KMS-11 (cell line): Measurements from ENCODE around the gene TGOLN2.

Experiments
- H2AFZ ChIP-seq: fragments of 200-600 bp; sonication (generic); 2 replicates; pipeline ENCODE4 v1.6.1; 2016; ENCODE audit warnings: antibody characterized with exemption, mixed run types, low read depth
- H3K27ac ChIP-seq: fragments of 200-600 bp; sonication (generic); 2 replicates; pipeline ENCODE4 v1.6.1; 2016; ENCODE audit warnings: mild to moderate bottlenecking, mixed run types
- H3K27me3 ChIP-seq: fragments of 200-600 bp; sonication (generic); 2 replicates; pipeline ENCODE4 v1.6.1; 2017; ENCODE audit warnings: mild to moderate bottlenecking, low read depth, mixed run types, moderate library complexity; ENCODE audit not compliant: insufficient read depth
- H3K36me3 ChIP-seq: fragments of 200-600 bp; sonication (generic); 2 replicates; pipeline ENCODE4 v1.6.1; 2017; ENCODE audit warnings: mild to moderate bottlenecking, mixed run types; ENCODE audit not compliant: insufficient read depth
- H3K4me1 ChIP-seq: fragments of 200-600 bp; sonication (generic); 2 replicates; pipeline ENCODE4 v1.6.1; 2016; ENCODE audit warnings: mild to moderate bottlenecking, low read depth, mixed run types; ENCODE audit not compliant: poor library complexity, severe bottlenecking
- H3K4me2 ChIP-seq: fragments of 200-600 bp; sonication (generic); 2 replicates; pipeline ENCODE4 v1.7.0; 2016; ENCODE audit warnings: mild to moderate bottlenecking, mixed run types
- H3K4me3 ChIP-seq: fragments of 200-600 bp; sonication (generic); IDR thresholded peaks from 2 replicates; pipeline ENCODE4 v1.6.1; 2017; ENCODE audit warnings: low read depth, low read length, mixed read lengths; ENCODE audit not compliant: insufficient read depth
- H3K79me2 ChIP-seq: fragments of 200-600 bp; sonication (generic); 2 replicates; pipeline ENCODE4 v1.6.1; 2016; ENCODE audit warnings: low read depth, mixed run types; ENCODE audit not compliant: insufficient read depth
- H3K9ac ChIP-seq: fragments of 200-600 bp; sonication (generic); 2 replicates; pipeline ENCODE4 v1.6.1; 2016; ENCODE audit warnings: mild to moderate bottlenecking, mixed run types
- H4K20me1 ChIP-seq: fragments of 200-600 bp; sonication (generic); 2 replicates; pipeline ENCODE4 v1.6.1; 2016; ENCODE audit warnings: mild to moderate bottlenecking, mixed run types; ENCODE audit not compliant: insufficient read depth
- TF ChIP-seq, protein P1 (sequence below): fragments of 200-600 bp; sonication (generic); conservative IDR thresholded peaks from 2 replicates; pipeline ENCODE4 v1.6.1; 2017; ENCODE audit warnings: low read depth, mild to moderate bottlenecking, antibody characterized with exemption, low read length, moderate library complexity, mixed read lengths

The TGOLN2 gene

DNA sequence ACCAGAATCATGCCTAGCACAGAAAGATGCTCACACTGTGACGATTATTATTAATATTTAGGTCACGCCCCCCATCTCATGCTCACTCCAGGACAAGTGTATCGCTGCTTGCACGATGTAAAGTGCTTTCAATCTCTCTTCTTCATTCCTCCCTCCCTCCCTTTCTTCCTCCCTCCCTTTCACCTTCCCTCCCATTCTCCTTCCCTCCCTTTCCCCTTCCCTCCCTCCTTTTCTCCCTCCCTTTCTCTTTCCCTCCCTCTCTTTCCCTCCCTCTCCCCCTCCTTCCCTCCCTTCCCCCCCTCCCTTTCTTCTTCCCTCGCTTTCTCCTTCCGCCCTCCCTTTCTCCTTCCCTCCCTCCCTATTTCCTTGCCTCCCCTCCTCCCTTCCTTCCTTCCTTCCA, 19.6 kb downstream of the TGOLN2 start:
- TF ChIP-seq, protein P1, sequence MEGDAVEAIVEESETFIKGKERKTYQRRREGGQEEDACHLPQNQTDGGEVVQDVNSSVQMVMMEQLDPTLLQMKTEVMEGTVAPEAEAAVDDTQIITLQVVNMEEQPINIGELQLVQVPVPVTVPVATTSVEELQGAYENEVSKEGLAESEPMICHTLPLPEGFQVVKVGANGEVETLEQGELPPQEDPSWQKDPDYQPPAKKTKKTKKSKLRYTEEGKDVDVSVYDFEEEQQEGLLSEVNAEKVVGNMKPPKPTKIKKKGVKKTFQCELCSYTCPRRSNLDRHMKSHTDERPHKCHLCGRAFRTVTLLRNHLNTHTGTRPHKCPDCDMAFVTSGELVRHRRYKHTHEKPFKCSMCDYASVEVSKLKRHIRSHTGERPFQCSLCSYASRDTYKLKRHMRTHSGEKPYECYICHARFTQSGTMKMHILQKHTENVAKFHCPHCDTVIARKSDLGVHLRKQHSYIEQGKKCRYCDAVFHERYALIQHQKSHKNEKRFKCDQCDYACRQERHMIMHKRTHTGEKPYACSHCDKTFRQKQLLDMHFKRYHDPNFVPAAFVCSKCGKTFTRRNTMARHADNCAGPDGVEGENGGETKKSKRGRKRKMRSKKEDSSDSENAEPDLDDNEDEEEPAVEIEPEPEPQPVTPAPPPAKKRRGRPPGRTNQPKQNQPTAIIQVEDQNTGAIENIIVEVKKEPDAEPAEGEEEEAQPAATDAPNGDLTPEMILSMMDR = no peak
- Histone ChIP-seq H3K27me3 (no peaks in the 10 kb centered on the region), H3K36me3 (no peaks in the 10 kb centered on the region), H4K20me1 (no peaks in the 10 kb centered on the region), H3K79me2 (no peaks in the 10 kb centered on the region), H3K4me2 (no peak overlapping the region), H3K4me1 (peaks cover 29% of the 10 kb centered on the region), H3K4me3 (no peak overlapping the region), H3K27ac (no peak overlapping the region), H3K9ac (no peak overlapping the region), H2AFZ (no peak overlapping the region)

DNA sequence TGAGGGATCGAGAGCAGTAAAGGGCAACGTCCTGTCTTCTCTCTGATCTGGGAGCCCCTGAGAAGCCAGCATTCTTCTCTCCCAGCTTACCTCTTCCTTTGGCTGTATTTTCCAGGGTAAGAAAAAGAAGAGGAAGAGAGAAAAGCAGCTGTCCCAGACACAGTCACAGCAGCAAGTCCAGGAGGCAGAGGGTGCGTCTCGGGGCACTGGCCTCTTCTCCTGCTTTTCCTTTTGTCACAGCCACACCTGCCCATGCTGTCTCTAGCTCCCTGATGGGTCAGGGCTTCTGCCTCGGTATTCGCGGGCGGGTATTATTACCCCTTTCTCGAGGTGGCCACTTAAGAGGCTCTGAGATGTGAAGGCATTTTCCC, 20.3 kb downstream of the TGOLN2 start:
- no peak overlapping the region for H3K9ac ChIP-seq
- TF ChIP-seq, protein P1 = no peak
- H3K4me3 ChIP-seq = no peak overlapping the region
- H3K36me3 ChIP-seq = no peaks in the 10 kb centered on the region
- no peaks in the 10 kb centered on the region for H3K27me3 ChIP-seq
- no peak overlapping the region for H2AFZ ChIP-seq
- H3K79me2 ChIP-seq = no peaks in the 10 kb centered on the region
- no peak overlapping the region for H3K4me2 ChIP-seq
- no peak overlapping the region for H3K27ac ChIP-seq
- peaks cover 29% of the 10 kb centered on the region for H3K4me1 ChIP-seq
- no peaks in the 10 kb centered on the region for H4K20me1 ChIP-seq

DNA sequence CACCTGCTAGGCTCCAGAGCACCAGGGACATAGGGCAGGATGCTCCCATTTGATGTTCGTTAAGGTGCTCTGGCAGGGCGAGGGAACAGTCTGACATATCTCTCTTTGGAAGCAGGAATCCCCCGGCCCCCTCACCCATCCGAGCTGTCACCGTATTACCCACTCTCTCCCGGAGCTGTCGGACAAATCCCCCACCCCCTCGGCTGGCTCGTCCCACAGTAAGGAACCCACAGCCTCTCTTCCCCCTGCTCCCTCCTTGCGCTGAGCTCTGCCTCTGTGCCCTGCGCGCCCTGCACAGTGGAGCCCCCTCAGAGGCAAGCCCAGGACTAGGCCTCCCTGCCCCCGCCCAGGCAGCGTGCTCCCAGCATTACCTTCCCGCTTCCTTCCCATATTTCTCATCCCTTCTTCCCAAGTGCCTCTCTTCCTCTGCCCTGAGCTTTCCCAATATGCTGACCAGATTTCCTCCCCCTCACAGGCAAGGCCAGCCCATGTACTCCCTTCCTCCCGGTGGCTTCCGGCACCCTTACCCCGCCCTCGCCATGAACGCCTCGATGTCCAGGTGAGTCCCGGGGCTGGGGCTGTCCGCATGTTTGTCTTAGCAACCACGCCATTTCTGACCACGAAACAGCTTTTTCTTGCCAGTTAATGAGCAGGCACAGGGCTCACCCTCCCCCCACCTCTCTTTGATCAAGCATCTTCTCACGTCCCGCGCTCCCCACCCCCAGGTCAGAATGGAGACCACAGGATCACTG, 23.8 kb downstream of the TGOLN2 start:
- H3K4me3 ChIP-seq = no peak overlapping the region
- H3K4me1 ChIP-seq = peaks cover 8% of the 10 kb centered on the region
- no peak overlapping the region for H3K9ac ChIP-seq
- no peaks in the 10 kb centered on the region for H3K79me2 ChIP-seq
- H4K20me1 ChIP-seq = no peaks in the 10 kb centered on the region
- H3K27me3 ChIP-seq = no peaks in the 10 kb centered on the region
- no peak overlapping the region for H3K4me2 ChIP-seq
- H3K36me3 ChIP-seq = no peaks in the 10 kb centered on the region
- TF ChIP-seq, protein P1 = no peak
- H2AFZ ChIP-seq = no peak overlapping the region
- H3K27ac ChIP-seq = no peak overlapping the region

DNA sequence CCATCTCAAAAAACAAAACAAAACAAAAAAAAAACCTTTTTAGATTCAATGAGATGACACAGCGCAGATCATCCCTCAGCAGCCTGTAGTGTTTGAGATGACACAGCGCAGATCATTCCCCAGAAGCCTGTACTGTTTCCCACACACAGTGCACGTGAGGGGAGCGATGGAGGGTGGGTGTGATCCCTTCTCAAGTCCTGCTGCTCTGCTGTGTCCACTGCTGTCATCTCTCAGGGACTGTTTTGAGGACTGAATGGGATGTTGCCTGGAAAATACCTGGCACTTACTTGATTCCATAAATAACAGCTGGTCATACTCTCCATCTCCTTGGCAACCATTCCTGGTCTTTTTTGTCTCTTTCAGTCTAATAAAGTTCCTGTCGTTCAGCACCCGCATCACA, 25.7 kb downstream of the TGOLN2 start:
- TF ChIP-seq, protein P1 = no peak
- Histone ChIP-seq H3K9ac (no peak overlapping the region), H3K4me1 (peaks cover 13% of the 10 kb centered on the region), H2AFZ (no peak overlapping the region), H3K4me3 (no peak overlapping the region), H3K4me2 (no peak overlapping the region), H3K27ac (no peak overlapping the region), H4K20me1 (no peaks in the 10 kb centered on the region), H3K36me3 (no peaks in the 10 kb centered on the region), H3K27me3 (no peaks in the 10 kb centered on the region), H3K79me2 (no peaks in the 10 kb centered on the region)
